Activated CD8-positive, alpha-beta memory T cell treated with anti-CD3 and anti-CD28 coated beads, Interleukin-2, amount 50 U/mL, for 48 hours (primary cell): ENCODE data around the gene AMZ2.
"Not testable (repeated sequence)": the region's sequence is repeated elsewhere in the genome, so short reads cannot be mapped to it uniquely, and the experiment has no call there.

ENCODE experiments used
- DNase-seq: peaks from one replicate; pipeline ENCODE4 v3.0.0-alpha.2; 2020

The AMZ2 gene, protein sequence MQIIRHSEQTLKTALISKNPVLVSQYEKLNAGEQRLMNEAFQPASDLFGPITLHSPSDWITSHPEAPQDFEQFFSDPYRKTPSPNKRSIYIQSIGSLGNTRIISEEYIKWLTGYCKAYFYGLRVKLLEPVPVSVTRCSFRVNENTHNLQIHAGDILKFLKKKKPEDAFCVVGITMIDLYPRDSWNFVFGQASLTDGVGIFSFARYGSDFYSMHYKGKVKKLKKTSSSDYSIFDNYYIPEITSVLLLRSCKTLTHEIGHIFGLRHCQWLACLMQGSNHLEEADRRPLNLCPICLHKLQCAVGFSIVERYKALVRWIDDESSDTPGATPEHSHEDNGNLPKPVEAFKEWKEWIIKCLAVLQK

DNA sequence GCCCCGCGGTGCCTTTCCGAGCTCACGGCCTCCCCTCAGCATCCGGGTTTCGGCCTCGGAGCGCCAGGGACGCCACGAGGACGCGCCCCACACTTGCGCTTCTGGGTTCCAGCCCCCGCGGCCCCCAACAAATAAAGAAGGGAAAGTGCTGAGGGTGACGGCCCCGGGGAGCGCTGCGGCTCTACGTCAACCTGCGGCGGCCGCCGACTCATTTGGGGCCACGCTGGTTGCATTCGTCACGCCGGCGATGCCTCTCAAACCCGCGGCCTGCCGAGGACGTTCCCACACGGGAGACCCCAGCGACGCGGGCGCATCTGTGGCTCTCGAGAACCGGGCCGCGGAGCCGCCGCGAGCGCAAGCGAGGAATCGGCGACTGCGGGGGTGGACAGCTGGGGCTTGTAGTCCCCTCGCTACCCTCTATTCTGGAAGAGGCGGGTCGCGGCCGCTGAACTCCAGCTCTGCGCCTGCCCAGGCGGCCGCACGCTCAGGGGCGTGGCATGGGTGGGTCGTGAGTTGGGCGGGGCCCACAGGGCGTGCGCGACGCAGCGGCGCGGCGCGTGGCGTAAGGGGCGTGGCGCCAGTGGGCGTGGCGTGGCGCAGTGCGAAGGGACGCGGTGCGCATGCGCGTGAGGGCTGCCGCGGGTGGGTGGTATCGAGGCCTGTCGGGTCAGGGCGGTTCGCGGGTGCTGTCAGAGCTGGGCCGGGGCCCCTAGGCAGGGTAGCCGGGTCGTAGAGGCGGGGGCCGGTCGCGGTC, at the start of gene AMZ2:
AMZ2 (plus strand) TSS at position 599 of the 754 bp plus-strand sequence. CDS start 2,145 bp downstream, outside the sequence.
- peak; percentile 100 for DNase-seq

DNA sequence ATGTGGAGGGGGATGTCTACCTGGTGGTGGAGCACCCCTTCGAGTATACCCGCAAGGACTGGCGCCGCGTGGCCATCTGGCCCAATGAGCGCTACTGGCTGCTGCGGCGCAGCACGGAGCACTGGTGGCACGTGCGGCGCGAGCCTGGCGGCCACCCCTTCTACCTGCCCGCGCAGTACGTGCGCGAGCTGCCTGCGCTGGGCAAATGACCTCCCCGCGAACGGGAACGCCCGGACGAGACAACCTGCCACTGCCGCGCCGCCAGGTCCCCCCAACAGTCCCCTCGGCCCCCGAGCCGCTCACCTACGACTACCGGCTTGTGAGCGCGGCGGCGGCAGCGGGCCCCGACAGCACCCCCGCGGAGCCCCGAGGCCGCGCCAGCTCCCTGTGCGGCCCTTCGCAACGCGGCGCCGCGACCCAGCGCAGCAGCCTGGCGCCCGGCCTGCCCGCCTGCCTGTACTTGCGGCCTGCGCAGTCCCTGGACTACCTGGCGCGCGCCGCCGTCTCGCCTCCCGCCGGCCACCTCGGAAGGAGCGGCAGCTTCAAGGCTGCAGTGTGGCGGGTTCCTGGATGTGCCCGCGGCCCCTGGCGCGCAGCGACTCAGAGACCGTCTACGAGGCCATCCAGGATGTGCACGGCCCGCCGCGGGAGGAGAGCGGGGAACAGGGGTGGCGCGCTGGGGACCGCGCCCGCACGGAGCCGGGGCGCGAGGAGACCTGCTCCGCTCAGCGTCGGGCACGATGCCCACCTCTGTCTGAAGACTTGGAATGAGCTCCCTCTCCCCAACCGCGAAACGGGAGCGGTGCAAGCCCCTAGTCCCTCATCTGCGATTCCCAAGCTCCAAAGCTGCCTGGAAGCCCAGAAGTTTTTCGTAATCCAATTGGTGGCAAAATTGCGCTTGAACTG, 48.7 kb upstream of the AMZ2 start:
- peak; percentile 71 for DNase-seq

DNA sequence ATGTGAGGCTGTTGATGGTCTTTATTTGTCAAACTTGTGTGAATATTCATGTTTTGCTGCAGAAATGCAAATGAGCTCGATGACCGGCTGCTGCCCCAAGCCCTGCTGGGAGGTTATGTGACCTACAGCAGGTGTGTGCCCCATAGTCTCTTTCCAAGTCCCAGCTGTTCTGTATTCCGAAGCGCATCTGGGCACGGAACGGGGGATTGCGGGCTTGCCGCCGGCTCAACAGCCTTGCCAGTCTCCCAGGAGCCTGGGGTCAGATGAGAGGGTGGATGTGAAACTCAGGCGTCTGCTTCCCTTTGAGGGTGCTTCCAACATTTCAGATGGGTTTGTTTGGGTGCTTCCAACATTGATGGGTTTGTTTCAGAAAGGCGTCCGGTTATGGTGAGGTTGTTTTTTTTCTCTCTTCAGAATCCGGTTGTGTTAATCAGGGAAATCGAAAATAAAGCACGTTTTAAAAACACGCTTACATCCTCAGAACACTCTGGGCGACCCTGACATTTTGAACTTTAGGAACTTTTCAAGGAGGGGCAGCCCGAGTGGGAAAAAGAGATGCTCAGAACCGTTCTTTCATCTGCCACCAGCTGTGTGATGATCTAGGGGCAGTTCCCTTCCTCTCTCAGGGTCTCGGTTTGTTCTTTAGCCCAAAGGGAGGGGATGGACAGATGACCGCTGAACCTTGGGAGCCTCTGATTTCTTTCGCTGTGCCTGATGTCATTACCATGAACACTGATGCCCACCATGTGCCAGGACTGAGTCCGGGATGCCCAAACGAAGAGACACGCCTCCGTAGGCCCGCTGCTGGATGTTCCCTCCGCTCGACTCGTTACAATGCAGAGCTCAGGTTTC, 47.8 kb upstream of the AMZ2 start:
- no peak for DNase-seq

DNA sequence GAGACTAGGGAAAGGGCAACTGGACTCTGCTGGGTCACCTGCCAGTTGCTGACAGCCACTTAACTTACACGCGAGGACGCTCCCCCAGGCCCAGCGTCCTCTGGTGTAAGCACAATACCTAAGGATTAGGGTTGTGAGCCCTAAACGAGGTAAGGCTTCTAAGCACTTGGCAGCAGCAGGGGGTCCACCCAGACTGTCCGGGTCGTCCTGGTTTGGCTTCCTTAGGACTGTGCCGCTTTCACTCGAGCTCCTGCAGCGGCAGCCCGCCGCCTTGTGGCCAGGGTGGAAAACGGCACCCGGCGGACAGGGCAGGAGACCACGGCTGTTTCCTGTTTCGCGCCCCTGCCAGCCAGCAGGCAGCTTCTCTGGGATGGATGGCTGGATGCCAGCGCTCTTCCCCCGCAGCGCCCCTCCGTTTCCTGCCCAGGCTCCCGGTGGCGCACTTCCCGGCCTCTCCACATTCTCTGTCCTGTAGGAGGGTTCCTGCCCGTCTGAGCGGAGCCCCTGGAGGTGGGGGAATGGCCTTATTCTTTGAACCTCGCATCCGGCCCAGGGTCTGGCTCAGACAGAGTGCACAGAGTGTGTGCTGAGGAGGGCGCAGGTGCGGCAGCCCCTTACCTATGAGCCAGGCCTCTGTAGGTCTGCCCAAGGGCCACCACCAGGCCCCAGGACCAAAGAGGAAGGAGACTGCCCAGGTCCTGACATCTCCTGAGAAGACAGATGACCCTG, 47.0 kb upstream of the AMZ2 start:
- peak; percentile 89 for DNase-seq

DNA sequence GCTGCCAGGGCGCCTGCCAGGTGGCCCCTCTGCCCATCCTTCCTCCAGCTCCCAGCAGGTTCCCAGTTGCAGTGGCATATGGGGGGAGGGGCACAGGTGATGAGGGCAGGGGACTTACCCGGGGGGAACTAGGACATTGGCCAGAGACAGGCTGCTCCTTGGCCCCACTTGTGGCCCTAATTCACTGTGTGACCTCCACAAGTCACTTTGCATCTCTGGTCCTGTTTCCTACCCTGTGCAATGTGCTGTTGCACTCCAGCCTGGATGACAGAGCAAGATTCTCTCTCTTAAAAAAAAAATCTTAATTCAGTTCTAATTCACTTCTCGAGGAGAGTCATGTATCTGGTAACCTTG, 46.4 kb upstream of the AMZ2 start:
- not testable (repeated sequence) for DNase-seq

DNA sequence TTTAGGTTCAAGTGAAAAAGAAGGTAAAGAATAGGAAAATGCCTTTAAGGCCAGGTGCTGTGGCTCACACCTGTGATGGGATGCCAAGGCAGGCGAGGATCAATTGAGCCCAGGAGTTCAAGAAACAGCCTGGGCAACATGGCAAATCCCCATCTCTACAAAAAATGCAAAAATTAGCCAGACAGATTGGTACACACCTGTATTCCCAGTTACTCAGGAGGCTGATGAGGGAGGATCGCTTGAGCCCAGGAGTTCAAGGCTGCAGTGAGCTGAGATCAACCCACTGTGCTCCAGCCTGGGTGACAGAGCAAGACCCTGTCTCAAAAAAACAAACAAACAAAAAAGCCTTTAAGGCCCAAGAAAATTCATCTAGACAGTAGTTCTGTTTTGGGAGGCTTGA, 45.5 kb upstream of the AMZ2 start:
- DNase-seq: not testable (repeated sequence)

DNA sequence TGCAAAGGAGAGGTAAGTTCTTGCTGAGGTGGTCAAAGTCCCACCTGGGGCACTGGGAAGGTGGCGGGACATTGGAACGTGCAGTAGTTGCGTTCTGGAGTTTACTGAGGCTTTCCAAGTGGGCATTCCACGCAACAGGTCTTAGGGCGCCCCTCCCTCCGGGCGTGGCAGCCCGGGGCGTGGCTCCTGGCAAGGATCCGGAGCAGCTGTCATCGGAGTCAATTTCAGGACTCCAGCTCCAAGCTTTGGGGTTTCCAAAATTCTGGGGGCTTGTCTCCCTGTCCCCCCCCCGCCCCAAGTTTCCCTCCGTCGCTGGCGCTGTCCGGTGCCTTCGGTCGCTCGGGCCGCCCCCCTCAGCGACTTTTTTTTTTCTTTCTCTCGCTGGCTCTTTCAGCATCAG, 43.1 kb upstream of the AMZ2 start:
- DNase-seq: peak; percentile 63

DNA sequence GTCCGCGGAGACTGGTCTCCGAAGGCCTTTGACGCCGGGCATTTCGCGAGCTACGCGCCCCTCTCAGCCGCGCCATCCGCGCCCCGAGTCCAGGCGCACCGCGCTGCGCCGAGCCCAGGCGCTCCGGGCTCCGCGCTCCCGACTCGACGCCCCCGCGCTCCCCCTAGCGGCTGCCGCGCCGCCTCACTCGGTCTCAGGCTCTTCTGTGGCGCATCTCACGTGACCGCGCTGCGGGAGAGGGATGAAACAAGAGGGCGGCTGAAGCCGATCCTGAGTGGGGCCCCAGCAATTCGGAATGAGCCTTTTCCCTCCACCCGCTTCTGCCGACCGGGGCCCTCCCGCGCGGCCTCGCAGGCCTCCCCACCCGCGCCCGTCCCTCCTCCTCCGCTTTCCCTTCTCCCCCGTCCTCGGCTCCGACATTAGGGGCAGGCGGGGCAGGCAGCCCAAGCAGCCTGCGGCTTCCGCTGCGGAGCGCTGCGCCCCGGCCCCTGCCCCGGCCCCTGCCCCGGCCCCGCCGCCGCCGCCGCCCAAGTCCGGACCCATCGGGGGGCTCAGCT, 42.5 kb upstream of the AMZ2 start:
- peak; percentile 96 for DNase-seq

DNA sequence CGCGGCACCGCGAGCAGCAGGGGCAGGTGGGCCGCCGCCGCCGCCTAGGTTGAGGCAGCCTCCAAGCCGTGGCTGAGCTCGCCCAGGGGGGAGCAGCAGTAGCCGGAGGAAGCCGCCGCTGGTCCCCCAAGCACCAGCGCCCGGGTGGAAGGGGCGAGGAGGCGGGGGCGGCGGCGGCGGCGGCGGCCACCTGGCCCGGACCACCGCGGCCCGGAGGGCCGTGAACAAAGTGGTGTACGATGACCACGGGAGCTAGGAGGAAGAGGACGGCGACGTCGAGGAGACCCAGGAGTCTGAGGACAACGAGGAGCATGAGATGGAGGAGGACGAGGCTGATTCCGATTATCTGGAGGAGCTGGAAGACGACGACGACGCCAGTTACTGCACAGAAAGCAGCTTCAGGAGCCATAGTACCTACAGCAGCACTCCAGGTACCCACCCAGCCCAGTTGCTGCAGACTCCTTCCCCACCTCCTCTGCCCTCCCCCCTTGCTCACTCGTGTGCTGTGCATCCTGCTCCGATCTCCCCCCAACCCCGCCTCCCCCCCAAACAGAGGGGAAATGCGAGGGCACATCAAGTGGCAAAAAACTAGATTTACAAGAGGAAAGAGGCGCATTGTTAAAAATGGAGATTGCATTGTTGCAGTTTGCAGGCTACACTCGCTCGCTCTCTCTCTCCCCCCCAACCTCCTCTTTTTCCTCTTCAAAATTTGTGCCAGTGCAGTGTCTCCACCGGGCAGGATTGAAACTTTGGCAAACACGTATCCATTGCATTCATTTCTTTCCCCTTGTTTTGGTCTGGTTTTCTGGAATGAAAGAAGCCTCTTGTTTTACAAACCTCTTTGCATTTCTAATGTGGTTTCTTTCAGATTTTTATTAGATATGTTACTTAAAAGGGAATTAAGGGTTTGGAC, 41.8 kb upstream of the AMZ2 start:
- peak; percentile 73 for DNase-seq

DNA sequence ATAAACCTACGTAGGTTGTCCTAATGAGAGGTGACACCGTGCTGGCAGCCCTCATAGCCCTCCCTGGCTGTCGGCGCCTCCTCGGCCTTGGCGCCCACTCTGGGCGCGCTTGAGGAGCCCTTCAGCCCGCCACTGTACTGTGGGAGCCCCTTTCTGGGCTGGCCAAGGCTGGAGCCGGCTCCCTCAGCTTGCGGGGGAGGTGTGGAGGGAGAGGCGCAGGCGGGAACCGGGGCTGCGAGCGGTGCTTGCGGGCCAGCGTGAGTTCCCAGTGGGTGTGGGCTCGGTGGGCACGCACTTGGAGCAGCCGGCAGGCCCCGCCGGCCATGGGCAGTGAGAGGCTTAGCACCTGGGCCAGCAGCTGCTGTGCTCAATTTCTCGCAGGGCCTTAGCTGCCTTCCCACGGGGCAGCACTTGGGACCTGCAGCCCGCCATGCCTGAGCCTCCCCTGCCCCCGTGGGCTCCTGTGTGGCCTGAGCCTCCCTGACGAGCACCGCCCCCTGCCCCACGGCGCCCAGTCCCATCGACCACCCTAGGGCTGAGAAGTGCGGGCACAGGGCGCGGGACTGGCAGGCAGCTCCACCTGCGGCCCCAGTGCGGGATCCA, 40.1 kb upstream of the AMZ2 start:
- DNase-seq: no peak

DNA sequence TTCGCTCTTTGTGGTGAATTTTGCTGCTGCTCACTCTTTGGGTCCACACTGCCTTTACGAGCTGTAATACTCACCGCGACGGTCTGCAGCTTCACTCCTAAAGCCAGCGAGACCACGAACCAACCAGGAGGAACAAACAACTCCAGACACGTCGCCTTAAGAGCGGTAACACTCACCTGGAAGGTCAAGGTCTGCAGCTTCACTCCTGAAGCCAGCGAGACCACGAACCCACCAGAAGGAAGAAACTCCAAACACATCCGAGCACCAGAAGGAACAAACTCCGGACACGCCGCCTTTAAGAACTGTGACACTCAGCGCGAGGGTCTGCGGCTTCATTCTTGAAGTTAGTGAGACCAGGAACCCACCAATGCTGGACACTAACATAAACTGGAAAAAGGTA, 39.2 kb upstream of the AMZ2 start:
- DNase-seq: not testable (repeated sequence)

DNA sequence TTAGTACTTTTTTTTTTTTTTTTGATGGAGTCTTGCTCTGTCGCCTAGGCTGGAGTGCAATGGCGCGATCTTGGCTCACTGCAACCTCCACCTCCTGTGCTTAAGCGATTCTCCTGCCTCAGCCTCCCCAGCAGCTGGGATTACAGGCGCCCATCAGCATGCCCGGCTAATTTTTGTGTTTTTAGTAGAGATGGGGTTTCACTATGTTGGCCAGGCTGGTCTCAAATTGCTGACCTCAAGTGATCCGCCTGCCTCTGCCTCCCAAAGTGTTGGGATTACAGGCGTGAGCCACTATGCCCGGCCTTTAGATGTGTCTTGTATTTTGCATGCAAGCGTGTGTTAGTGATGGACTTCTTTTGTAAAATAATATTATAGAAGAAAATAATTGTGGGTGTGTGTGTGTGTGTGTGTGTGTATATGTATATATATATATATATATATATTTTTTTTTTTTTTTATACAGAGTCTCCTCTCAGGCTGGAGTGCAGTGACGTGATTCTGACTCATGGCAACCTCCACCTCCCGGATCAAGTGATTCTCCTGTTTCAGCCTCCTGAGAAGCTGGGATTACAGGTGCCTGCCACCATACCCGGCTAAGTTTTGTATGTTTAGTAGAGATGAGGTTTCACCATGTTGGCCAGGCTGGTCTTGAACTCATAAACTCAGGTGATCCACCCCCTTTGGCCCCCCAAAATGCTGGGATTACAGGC, 38.5 kb upstream of the AMZ2 start:
- not testable (repeated sequence) for DNase-seq

DNA sequence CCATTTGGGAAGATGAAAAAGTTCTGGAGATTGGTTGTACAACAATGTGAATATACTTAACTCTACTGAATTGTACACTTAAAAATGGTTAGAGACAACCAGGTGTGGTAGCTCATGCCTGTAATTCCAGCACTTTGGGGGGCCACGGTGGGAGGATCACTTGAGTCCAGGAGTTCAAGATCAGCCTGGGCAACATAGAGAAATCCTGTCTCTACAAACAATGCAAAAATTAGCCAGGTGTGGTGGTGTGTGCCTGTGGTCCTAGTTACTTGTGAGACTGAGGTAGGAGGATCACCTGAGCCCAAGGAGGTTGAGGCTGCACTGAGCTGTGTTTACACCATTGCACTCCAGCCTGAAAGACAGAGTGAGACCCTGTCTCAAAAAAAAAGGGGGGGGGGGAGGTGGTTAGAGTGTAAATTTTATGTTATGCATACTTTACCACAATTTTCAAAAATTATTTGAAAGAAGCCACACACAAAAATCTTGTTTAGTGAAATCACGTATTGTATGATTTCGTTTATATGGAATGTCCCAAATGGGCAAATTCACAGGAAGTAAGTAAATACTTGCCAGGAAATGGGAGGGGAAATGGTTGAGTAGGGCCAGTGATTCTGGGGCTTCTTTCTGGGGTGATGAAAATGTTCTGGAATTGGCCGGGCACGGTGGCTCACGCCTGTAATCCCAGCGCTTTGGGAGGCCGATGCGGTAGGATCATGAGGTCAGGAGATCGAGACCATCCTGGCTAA, 37.1 kb upstream of the AMZ2 start:
- no peak for DNase-seq

DNA sequence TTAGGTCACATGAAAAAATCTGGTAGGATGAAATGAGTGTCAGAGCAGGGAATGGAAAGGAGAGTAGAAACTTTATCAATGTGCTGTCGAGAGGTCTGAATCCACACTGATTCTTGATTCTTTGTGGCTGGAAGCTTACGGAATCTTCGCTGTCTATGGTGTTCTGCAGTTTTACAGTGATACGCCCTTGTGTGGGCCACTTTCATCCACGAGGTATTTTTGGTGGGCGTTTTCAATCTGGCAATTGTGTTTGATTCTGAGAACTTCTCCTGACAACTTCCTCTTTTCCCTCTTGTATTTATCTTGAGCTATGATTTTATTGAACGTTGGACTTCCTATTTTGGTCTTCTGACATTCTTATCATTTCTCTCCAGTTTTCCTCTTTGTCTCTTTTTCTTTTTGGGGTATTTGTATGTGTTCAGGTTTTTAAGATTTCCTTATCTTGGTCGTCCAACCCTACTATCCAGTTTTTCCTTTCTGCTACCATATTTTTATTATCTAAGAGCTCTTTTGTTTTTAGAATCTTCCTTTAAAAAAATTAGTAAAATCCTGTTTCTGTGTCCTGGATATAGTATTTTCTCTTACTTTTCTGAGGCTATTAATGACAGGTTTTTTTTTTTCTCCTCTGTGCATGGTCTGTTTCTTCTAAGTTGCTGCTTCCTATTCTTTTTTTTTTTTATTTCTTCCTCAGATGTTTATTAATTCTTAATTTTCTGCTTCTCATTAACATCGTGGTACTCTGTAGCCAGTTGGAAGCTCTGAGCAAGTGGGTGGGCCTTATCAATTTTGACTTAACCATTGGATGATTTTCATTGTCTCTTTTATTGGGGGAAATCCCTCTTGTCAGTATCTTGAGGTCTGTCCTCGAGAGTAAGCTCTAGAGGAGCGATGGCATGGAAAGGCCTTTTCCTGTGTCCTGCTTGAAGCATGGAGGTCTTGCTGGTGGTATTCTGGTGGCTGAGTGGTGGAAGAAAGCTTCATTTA, 34.1 kb upstream of the AMZ2 start:
- DNase-seq: not testable (repeated sequence)

DNA sequence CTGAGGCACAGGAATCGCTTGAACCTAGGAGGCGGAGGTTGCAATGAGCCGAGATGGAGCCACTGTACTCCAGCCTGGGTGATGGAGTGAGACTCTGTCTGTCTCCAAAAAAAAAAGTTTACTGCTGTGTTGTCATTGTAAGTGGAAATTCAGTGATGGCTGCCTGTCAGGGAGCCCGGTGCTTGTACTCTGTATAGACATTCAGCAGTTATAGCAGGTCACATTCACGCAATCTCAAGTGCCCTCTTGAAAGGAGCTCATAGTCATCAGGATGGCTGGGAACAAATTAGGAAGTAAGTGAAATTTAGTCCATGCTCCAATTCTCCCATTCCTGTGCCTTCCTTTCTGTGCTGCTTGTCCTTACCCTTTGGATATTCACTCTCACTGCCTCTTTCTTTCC, 32.4 kb upstream of the AMZ2 start:
- DNase-seq: not testable (repeated sequence)

DNA sequence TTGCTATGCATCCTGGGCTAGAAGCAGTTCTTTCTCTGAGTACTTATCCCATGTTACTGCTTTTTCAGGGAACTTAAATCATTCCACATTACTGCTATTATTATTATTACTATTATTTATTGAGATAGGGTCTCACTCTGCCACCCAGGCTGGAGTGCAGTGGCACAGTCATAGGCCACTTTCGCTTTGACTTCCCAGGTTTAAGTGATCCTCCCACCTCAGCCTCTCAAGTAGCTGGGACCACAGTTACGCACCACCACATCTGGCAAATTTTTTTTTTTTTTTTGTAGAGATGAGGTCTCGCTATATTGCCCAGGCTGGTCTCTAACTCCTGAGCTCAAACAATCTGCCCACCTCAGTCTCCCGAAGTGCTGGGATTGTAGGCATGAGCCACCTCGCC, 28.4 kb upstream of the AMZ2 start:
- DNase-seq: not testable (repeated sequence)

DNA sequence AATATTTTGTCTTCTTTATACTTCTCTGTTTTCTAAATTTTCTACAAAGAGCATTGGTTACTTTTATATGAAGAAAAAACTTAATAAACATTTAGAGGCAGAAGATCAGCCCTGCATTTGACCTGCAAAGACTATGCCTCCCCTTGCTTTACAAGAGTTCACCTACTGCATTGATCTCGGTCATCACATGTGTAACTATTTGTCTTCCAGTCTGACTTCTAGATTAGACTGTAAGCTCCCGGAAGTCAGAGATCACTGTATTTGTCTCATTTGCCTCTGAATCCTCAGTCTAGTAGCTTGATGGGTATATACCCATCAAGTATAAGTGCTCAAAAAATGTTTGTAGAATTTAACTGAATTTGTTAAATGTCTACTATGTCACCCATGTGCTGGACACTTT, 27.7 kb upstream of the AMZ2 start:
- not testable (repeated sequence) for DNase-seq
